DND-41 (cell line): ENCODE data around the gene NHEJ1.

Experiments
- CTCF ChIP-seq: IDR thresholded peaks from 2 replicates; pipeline ENCODE4 v1.5.1; 2012; ENCODE audit warnings: borderline replicate concordance, low read length, moderate library complexity, mild to moderate bottlenecking; ENCODE audit not compliant: poor library complexity, severe bottlenecking; ENCODE audit errors: extremely low read depth
- EZH2 ChIP-seq: IDR thresholded peaks from 3 replicates; pipeline ENCODE4 v1.6.1; 2012; ENCODE audit warnings: borderline replicate concordance, low read depth, mild to moderate bottlenecking, moderate library complexity, low read length, inconsistent platforms; ENCODE audit not compliant: severe bottlenecking

- TF ChIP-seq CTCF (no peak), EZH2 (no peak)
Observed at GRCh38 chr2:219175486-219175885, 14.9 kb upstream of the NHEJ1 start.
